ENCODE data around the gene ZNF564.
A peak's percentile ranks its signal among the peaks of the same experiment; 100 is the strongest.

ZNF564 gene

GRCh38 chr19:12546903-12547302, 4.4 kb downstream of the ZNF564 start:
- Histone ChIP-seq H4K8ac (ENCODE audit: low read depth, low read length) (no peak overlapping the region), H2BK12ac (ENCODE audit: low read length) (no peak overlapping the region), H3K79me2 (ENCODE audit: control insufficient read depth, insufficient read depth, low read length, poor library complexity) (peaks cover 12% of the 10 kb centered on the region), H3K4me2 (ENCODE audit: low read length) (no peak overlapping the region), H3K4me1 (ENCODE audit: control insufficient read depth in 1 of 2, insufficient read depth in 2 of 2, low read length in 2 of 2) (peaks cover 11% of the 10 kb centered on the region in 2 experiments), H4K12ac (ENCODE audit: low read depth, low read length) (no peak overlapping the region), H3K9me3 (ENCODE audit: insufficient read depth, low read depth, low read length) (peaks cover 1% of the 10 kb centered on the region), H3K36me3 (ENCODE audit: control insufficient read depth in 1 of 2, insufficient read depth in 2 of 2, low read length in 2 of 2) (peaks cover 5 to 6% of the 10 kb centered on the region in 2 experiments), H3K27me3 (ENCODE audit: insufficient read depth, low read length) (no peaks in the 10 kb centered on the region), H2AK5ac (ENCODE audit: low read length) (no peak overlapping the region), H3K14ac (ENCODE audit: low read length) (no peak overlapping the region), H3K4me3 (ENCODE audit: low read depth, low read length) (no peak overlapping the region), H2BK120ac (ENCODE audit: insufficient read depth, low read length, poor library complexity) (no peak overlapping the region), H3K79me1 (ENCODE audit: low read length) (peaks cover 6% of the 10 kb centered on the region), H2BK5ac (ENCODE audit: low read depth, low read length, poor library complexity) (no peak overlapping the region), H4K91ac (ENCODE audit: low read depth, low read length) (no peak overlapping the region), H3K18ac (ENCODE audit: low read length) (no peak overlapping the region), H3K9ac (ENCODE audit: low read length) (no peak overlapping the region), H3K23ac (ENCODE audit: low read length) (no peak overlapping the region), H3K4ac (ENCODE audit: low read depth, low read length) (no peak overlapping the region), H2AFZ (ENCODE audit: insufficient read depth, low read length, poor library complexity) (no peak overlapping the region), H3K27ac (ENCODE audit: low read depth, low read length) (no peak overlapping the region)
- no peak for DNase-seq
- no CpG with 5 or more reads among the region's 2 CpGs for WGBS (ENCODE audit: extremely low coverage, insufficient coverage, insufficient read length)

- H3K23ac ChIP-seq (ENCODE audit: low read length), result no peak overlapping the region
- no peak overlapping the region for H2BK120ac ChIP-seq (ENCODE audit: insufficient read depth, low read length, poor library complexity)
- H2BK12ac ChIP-seq (ENCODE audit: low read length), result no peak overlapping the region
- peaks cover 4% of the 10 kb centered on the region for H3K79me1 ChIP-seq (ENCODE audit: low read length)
- H3K4me3 ChIP-seq (ENCODE audit: low read depth, low read length), result no peak overlapping the region
- DNase-seq, result no peak
- H4K91ac ChIP-seq (ENCODE audit: low read depth, low read length), result no peak overlapping the region
- peaks cover 7 to 8% of the 10 kb centered on the region in 2 experiments for H3K36me3 ChIP-seq (ENCODE audit: control insufficient read depth in 1 of 2, insufficient read depth in 2 of 2, low read length in 2 of 2)
- H2BK5ac ChIP-seq (ENCODE audit: low read depth, low read length, poor library complexity), result no peak overlapping the region
- H3K79me2 ChIP-seq (ENCODE audit: control insufficient read depth, insufficient read depth, low read length, poor library complexity), result peaks cover 10% of the 10 kb centered on the region
- no peak overlapping the region for H2AFZ ChIP-seq (ENCODE audit: insufficient read depth, low read length, poor library complexity)
- H3K4ac ChIP-seq (ENCODE audit: low read depth, low read length), result no peak overlapping the region
- H3K4me1 ChIP-seq (ENCODE audit: control insufficient read depth in 1 of 2, insufficient read depth in 2 of 2, low read length in 2 of 2), result peaks cover 11% of the 10 kb centered on the region in 2 experiments
- no peak overlapping the region for H3K14ac ChIP-seq (ENCODE audit: low read length)
- H2AK5ac ChIP-seq (ENCODE audit: low read length), result no peak overlapping the region
- H4K12ac ChIP-seq (ENCODE audit: low read depth, low read length), result no peak overlapping the region
- no peak overlapping the region for H3K18ac ChIP-seq (ENCODE audit: low read length)
- no peak overlapping the region for H3K4me2 ChIP-seq (ENCODE audit: low read length)
- H3K9ac ChIP-seq (ENCODE audit: low read length), result no peak overlapping the region
- H4K8ac ChIP-seq (ENCODE audit: low read depth, low read length), result no peak overlapping the region
- no peaks in the 10 kb centered on the region for H3K27me3 ChIP-seq (ENCODE audit: insufficient read depth, low read length)
- WGBS (ENCODE audit: extremely low coverage, insufficient coverage, insufficient read length), result no CpG with 5 or more reads among the region's 5 CpGs
- H3K9me3 ChIP-seq (ENCODE audit: insufficient read depth, low read depth, low read length), result peaks cover 1% of the 10 kb centered on the region
- no peak overlapping the region for H3K27ac ChIP-seq (ENCODE audit: low read depth, low read length)
Observed at GRCh38 chr19:12546068-12546467, 5.2 kb downstream of the ZNF564 start.

GRCh38 chr19:12545267-12545666, 6.0 kb downstream of the ZNF564 start:
- Histone ChIP-seq H4K91ac (ENCODE audit: low read depth, low read length) (no peak overlapping the region), H2BK5ac (ENCODE audit: low read depth, low read length, poor library complexity) (no peak overlapping the region), H3K4me2 (ENCODE audit: low read length) (no peak overlapping the region), H3K79me2 (ENCODE audit: control insufficient read depth, insufficient read depth, low read length, poor library complexity) (peaks cover 4% of the 10 kb centered on the region), H3K27ac (ENCODE audit: low read depth, low read length) (no peak overlapping the region), H2BK12ac (ENCODE audit: low read length) (no peak overlapping the region), H3K36me3 (ENCODE audit: control insufficient read depth in 1 of 2, insufficient read depth in 2 of 2, low read length in 2 of 2) (peaks cover 9 to 10% of the 10 kb centered on the region in 2 experiments), H4K8ac (ENCODE audit: low read depth, low read length) (no peak overlapping the region), H2BK120ac (ENCODE audit: insufficient read depth, low read length, poor library complexity) (no peak overlapping the region), H3K23ac (ENCODE audit: low read length) (no peak overlapping the region), H3K4me1 (ENCODE audit: control insufficient read depth in 1 of 2, insufficient read depth in 2 of 2, low read length in 2 of 2) (peaks cover 10 to 11% of the 10 kb centered on the region in 2 experiments), H3K18ac (ENCODE audit: low read length) (no peak overlapping the region), H4K12ac (ENCODE audit: low read depth, low read length) (no peak overlapping the region), H3K14ac (ENCODE audit: low read length) (no peak overlapping the region), H2AK5ac (ENCODE audit: low read length) (no peak overlapping the region), H3K79me1 (ENCODE audit: low read length) (no peaks in the 10 kb centered on the region), H3K9me3 (ENCODE audit: insufficient read depth, low read depth, low read length) (peaks cover 1% of the 10 kb centered on the region), H3K4me3 (ENCODE audit: low read depth, low read length) (no peak overlapping the region), H3K27me3 (ENCODE audit: insufficient read depth, low read length) (no peaks in the 10 kb centered on the region), H3K4ac (ENCODE audit: low read depth, low read length) (no peak overlapping the region), H3K9ac (ENCODE audit: low read length) (no peak overlapping the region), H2AFZ (ENCODE audit: insufficient read depth, low read length, poor library complexity) (no peak overlapping the region)
- WGBS (ENCODE audit: extremely low coverage, insufficient coverage, insufficient read length), result no CpG with 5 or more reads among the region's 8 CpGs
- no peak for DNase-seq

- Histone ChIP-seq H3K4me2 (ENCODE audit: low read length) (no peak overlapping the region), H2BK5ac (ENCODE audit: low read depth, low read length, poor library complexity) (no peak overlapping the region), H3K27ac (ENCODE audit: low read depth, low read length) (no peak overlapping the region), H3K18ac (ENCODE audit: low read length) (no peak overlapping the region), H3K9ac (ENCODE audit: low read length) (no peak overlapping the region), H2BK120ac (ENCODE audit: insufficient read depth, low read length, poor library complexity) (no peak overlapping the region), H3K36me3 (ENCODE audit: control insufficient read depth in 1 of 2, insufficient read depth in 2 of 2, low read length in 2 of 2) (peaks cover 8 to 9% of the 10 kb centered on the region in 2 experiments), H2AK5ac (ENCODE audit: low read length) (no peak overlapping the region), H3K14ac (ENCODE audit: low read length) (no peak overlapping the region), H2AFZ (ENCODE audit: insufficient read depth, low read length, poor library complexity) (no peak overlapping the region), H4K91ac (ENCODE audit: low read depth, low read length) (no peak overlapping the region), H4K8ac (ENCODE audit: low read depth, low read length) (no peak overlapping the region), H3K79me1 (ENCODE audit: low read length) (no peaks in the 10 kb centered on the region), H3K4me3 (ENCODE audit: low read depth, low read length) (no peak overlapping the region), H3K23ac (ENCODE audit: low read length) (no peak overlapping the region), H3K4me1 (ENCODE audit: control insufficient read depth in 1 of 2, insufficient read depth in 2 of 2, low read length in 2 of 2) (peaks cover 4 to 8% of the 10 kb centered on the region in 2 experiments), H3K27me3 (ENCODE audit: insufficient read depth, low read length) (no peaks in the 10 kb centered on the region), H3K79me2 (ENCODE audit: control insufficient read depth, insufficient read depth, low read length, poor library complexity) (peaks cover under 1% of the 10 kb centered on the region), H2BK12ac (ENCODE audit: low read length) (no peak overlapping the region), H3K4ac (ENCODE audit: low read depth, low read length) (no peak overlapping the region), H3K9me3 (ENCODE audit: insufficient read depth, low read depth, low read length) (peaks cover 1% of the 10 kb centered on the region), H4K12ac (ENCODE audit: low read depth, low read length) (no peak overlapping the region)
- peak; percentile 63 to 73 for DNase-seq
- no CpG with 5 or more reads among the region's 5 CpGs for WGBS (ENCODE audit: extremely low coverage, insufficient coverage, insufficient read length)
Observed at GRCh38 chr19:12544401-12544876, 6.8 kb downstream of the ZNF564 start.
